CD4-positive, alpha-beta memory T cell (primary cell): Measurements from ENCODE around the gene TMBIM6. TPM values are rescaled to one million over a fixed set of nuclear protein-coding genes. Genes with fewer than 3 reads are reported as not detected.

Source experiments
- CTCF ChIA-PET: fragments of 350-600 bp; sonication (Branson Sonifier 250); formaldehyde crosslinking; loops from one replicate; lab custom pipeline; 2021; ENCODE audit warnings: inconsistent platforms; ENCODE audit not compliant: partially characterized antibody; lab: Charles Lee
- POLR2A ChIA-PET: fragments of 350-600 bp; sonication (Branson Sonifier 250); formaldehyde crosslinking; loops from one replicate; lab custom pipeline; 2021; ENCODE audit not compliant: partially characterized antibody; lab: Charles Lee
- DNase-seq, 5 donors: peaks; one replicate each; pipeline versions ENCODE4 v3.0.0 to v3.0.0-alpha.2; 2020 to 2022; ENCODE audit warnings: mixed read lengths in 1 of 5
- H3K27ac ChIP-seq: one replicate; pipeline ENCODE4 v1.7.0; 2013; ENCODE audit warnings: low read depth, low read length
- H3K27me3 ChIP-seq: 2 replicates; pipeline ENCODE4 v1.7.0; 2013; ENCODE audit warnings: mild to moderate bottlenecking, low read length, moderate library complexity; ENCODE audit not compliant: insufficient read depth
- H3K36me3 ChIP-seq: 2 replicates; pipeline ENCODE4 v1.7.0; 2013; ENCODE audit warnings: mild to moderate bottlenecking, low read length, moderate library complexity; ENCODE audit not compliant: insufficient read depth
- H3K4me1 ChIP-seq: 2 replicates; pipeline ENCODE4 v1.7.0; 2013; ENCODE audit warnings: mild to moderate bottlenecking, low read length, moderate library complexity; ENCODE audit not compliant: insufficient read depth
- H3K4me3 ChIP-seq, 2 donors: one replicate each; pipeline ENCODE4 v1.7.0; 2013; ENCODE audit warnings: low read length in 2 of 2, mild to moderate bottlenecking in 1 of 2
- H3K9me3 ChIP-seq, 2 donors: one replicate each; pipeline ENCODE4 v1.7.0; 2013; ENCODE audit warnings: low read length in 2 of 2, control low read depth in 1 of 2; ENCODE audit not compliant: control insufficient read depth in 1 of 2
- H3K27ac Mint-ChIP-seq, 7 donors: one replicate each; pipeline ENCODE4 v1.8.0; 2020 to 2021; ENCODE audit warnings: mixed read lengths in 7 of 7, mild to moderate bottlenecking in 6 of 7, inconsistent platforms in 3 of 7, moderate library complexity in 3 of 7
- H3K27me3 Mint-ChIP-seq, 2 donors: one replicate each; pipeline ENCODE4 v1.8.0; 2020 to 2021; ENCODE audit warnings: mixed read lengths in 2 of 2
- H3K36me3 Mint-ChIP-seq, 2 donors: one replicate each; pipeline ENCODE4 v1.8.0; 2020 to 2021; ENCODE audit warnings: mixed read lengths in 2 of 2, inconsistent platforms in 1 of 2, mild to moderate bottlenecking in 1 of 2
- H3K4me1 Mint-ChIP-seq, 4 donors: one replicate each; pipeline ENCODE4 v1.8.0; 2020 to 2021; ENCODE audit warnings: mixed read lengths in 4 of 4, mild to moderate bottlenecking in 1 of 4
- H3K4me3 Mint-ChIP-seq, 8 donors: one replicate each; pipeline ENCODE4 v1.8.0; 2020 to 2021; ENCODE audit warnings: mixed read lengths in 8 of 8, mild to moderate bottlenecking in 7 of 8, moderate library complexity in 6 of 8, inconsistent platforms in 3 of 8
- H3K9me3 Mint-ChIP-seq, 8 donors: one replicate each; pipeline ENCODE4 v1.8.0; 2020 to 2021; ENCODE audit warnings: mixed read lengths in 8 of 8, mild to moderate bottlenecking in 5 of 8, inconsistent platforms in 3 of 8, moderate library complexity in 1 of 8
- intact Hi-C: fragments of 100-400 bp; cut with micrococcal nuclease; formaldehyde crosslinking; loops from one replicate; pipeline ENCODE4 v1.15.1; 2023
- polyA plus RNA-seq, 2 donors: library from polyadenylated mRNA; unstranded; fragments of 300-500 nt; fragmentation: Illumina TruSeq; gene quantifications; one replicate each; pipeline ENCODE4 v1.2.3, GENCODE V29; 2021
- total RNA-seq, 2 experiments: library from RNA; stranded (reverse); gene quantifications; one replicate each; pipeline ENCODE4 v1.2.3, GENCODE V29; 2021

Gene TMBIM6
- total and polyA plus RNA-seq, 4 experiments from 2014 or later: 421 to 2,112 (median 655) TPM

- POLR2A ChIA-PET: no interaction called here
- Histone ChIP-seq H3K9me3 (no peaks in the 10 kb centered on the region), H3K27ac (no peak overlapping the region), H3K4me3 (no peak overlapping the region), H3K27me3 (no peaks in the 10 kb centered on the region), H3K4me1 (no peaks in the 10 kb centered on the region), H3K36me3 (no peaks in the 10 kb centered on the region)
- Mint-ChIP-seq H3K36me3 (peaks cover 5% of the 10 kb centered on the region in 2 donors), H3K4me1 (peaks cover 0 to 4% (median 0%) of the 10 kb centered on the region in 4 donors), H3K27me3 (no peaks in the 10 kb centered on the region), H3K27ac (peak overlapping the region in 2 of 7 donors; percentile 12 to 77), H3K9me3 (no peaks in the 10 kb centered on the region), H3K4me3 (no peak overlapping the region)
- CTCF ChIA-PET: interaction anchor here (1.0 kb wide), 3 partner anchors 27 to 55 kb away, joined by 3 to 4 read pairs (median 4); no protein-coding TSS in a partner anchor
- intact Hi-C loops: no loop called here
- DNase-seq: no peak
Observed at GRCh38 chr12:49811961-49812401, 70.6 kb downstream of the TMBIM6 start.

- H3K4me1 ChIP-seq: no peaks in the 10 kb centered on the region
- Mint-ChIP-seq H3K4me3 (no peak overlapping the region), H3K27ac (no peak overlapping the region), H3K27me3 (no peaks in the 10 kb centered on the region), H3K36me3 (peaks cover 5% of the 10 kb centered on the region in 2 donors), H3K4me1 (peaks cover 0 to 4% (median 0%) of the 10 kb centered on the region in 4 donors), H3K9me3 (no peaks in the 10 kb centered on the region)
- no peaks in the 10 kb centered on the region for H3K27me3 ChIP-seq
- H3K9me3 ChIP-seq: no peaks in the 10 kb centered on the region
- intact Hi-C loops: no loop called here
- H3K27ac ChIP-seq: no peak overlapping the region
- no peak for DNase-seq
- POLR2A ChIA-PET: no interaction called here
- no peak overlapping the region for H3K4me3 ChIP-seq
- H3K36me3 ChIP-seq: no peaks in the 10 kb centered on the region
- CTCF ChIA-PET: no interaction called here
Observed at GRCh38 chr12:49813131-49813530, 71.8 kb downstream of the TMBIM6 start.

Other genes with a start within 250 kb of the TMBIM6 start
- 1 to 10 TPM; 1.3 to 2.4 TPM for gene KCNH3, start 202.5 kb upstream of the TMBIM6 start, total RNA-seq
- 1 to 10 TPM in 1 of 2 donors, under 1 TPM in 1; 0.97 to 1.5 TPM for gene KCNH3, start 202.5 kb upstream of the TMBIM6 start, polyA plus RNA-seq
- 10 to 100 TPM; 77.0 to 78.4 TPM for gene MCRS1, start 173.4 kb upstream of the TMBIM6 start, total RNA-seq
- 10 to 100 TPM; 58.0 to 59.6 TPM for gene MCRS1, start 173.4 kb upstream of the TMBIM6 start, polyA plus RNA-seq
- gene FAM186B, start 135.9 kb upstream of the TMBIM6 start, total RNA-seq: under 1 TPM; 0.12 to 0.22 TPM
- under 1 TPM in 1 of 2 donors, not detected in 1; 0.15 TPM for gene FAM186B, start 135.9 kb upstream of the TMBIM6 start, polyA plus RNA-seq
- gene PRPF40B, start 118.0 kb upstream of the TMBIM6 start, total RNA-seq: 10 to 100 TPM; 15.1 to 15.9 TPM
- gene PRPF40B, start 118.0 kb upstream of the TMBIM6 start, polyA plus RNA-seq: 1 to 10 TPM in 1 of 2 donors, under 1 TPM in 1; 0.73 to 4.7 TPM
- 10 to 100 TPM; 27.9 to 28.1 TPM for gene FMNL3, start 34.2 kb upstream of the TMBIM6 start, total RNA-seq
- gene FMNL3, start 34.2 kb upstream of the TMBIM6 start, polyA plus RNA-seq: 1 to 10 TPM; 3.9 to 6.1 TPM
- 10 to 100 TPM; 10.4 to 11.2 TPM for gene NCKAP5L, start 86.9 kb downstream of the TMBIM6 start, total RNA-seq
- gene NCKAP5L, start 86.9 kb downstream of the TMBIM6 start, polyA plus RNA-seq: 1 to 10 TPM in 1 of 2 donors, under 1 TPM in 1; 0.20 to 3.5 TPM
- 10 to 100 TPM; 16.0 to 17.5 TPM for gene BCDIN3D, start 101.5 kb downstream of the TMBIM6 start, total RNA-seq
- 1 to 10 TPM; 5.3 to 7.7 TPM for gene BCDIN3D, start 101.5 kb downstream of the TMBIM6 start, polyA plus RNA-seq
- gene FAIM2, start 162.3 kb downstream of the TMBIM6 start, total RNA-seq: under 1 TPM; 0.08 to 0.17 TPM
- under 1 TPM in 1 of 2 donors, not detected in 1; 0.59 TPM for gene FAIM2, start 162.3 kb downstream of the TMBIM6 start, polyA plus RNA-seq
- gene AQP2, start 209.2 kb downstream of the TMBIM6 start, total RNA-seq: not detected
- not detected for gene AQP2, start 209.2 kb downstream of the TMBIM6 start, polyA plus RNA-seq
- not detected for gene AQP5, start 220.3 kb downstream of the TMBIM6 start, total RNA-seq
- gene AQP5, start 220.3 kb downstream of the TMBIM6 start, polyA plus RNA-seq: not detected
- gene AQP6, start 231.4 kb downstream of the TMBIM6 start, total RNA-seq: not detected
- not detected for gene AQP6, start 231.4 kb downstream of the TMBIM6 start, polyA plus RNA-seq